ENCODE measurements around the gene AHCYL1. TPM values are rescaled to one million over a fixed set of nuclear protein-coding genes. Genes with fewer than 3 reads are reported as not detected.

Gene AHCYL1
- polyA plus RNA-seq, 3 donors, result 104 to 123 (median 117) TPM

DNA sequence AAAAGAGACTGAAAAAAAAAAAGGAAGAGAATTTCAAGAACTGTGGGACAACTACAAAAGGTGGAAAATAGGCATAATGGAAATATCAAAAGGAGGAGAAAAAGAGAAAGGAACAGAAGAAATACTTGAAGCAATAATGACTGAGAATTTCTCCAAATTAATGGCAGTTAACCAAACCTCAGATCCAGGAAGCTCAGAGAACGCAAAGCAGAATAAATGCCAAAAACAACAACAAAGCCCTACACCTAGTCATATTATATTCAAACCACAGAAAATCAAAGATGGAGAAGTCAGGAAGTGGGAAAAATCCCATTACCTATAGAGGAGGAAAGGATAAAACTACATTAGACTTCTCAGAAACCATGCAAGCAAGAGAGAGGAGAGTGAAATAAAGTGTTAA lies 20.7 kb upstream of the AHCYL1 start:
- DNase-seq (ENCODE audit: extremely low read depth in 1 of 11, low read depth in 9 of 11, low spot score in 4 of 11), result no peak

DNA sequence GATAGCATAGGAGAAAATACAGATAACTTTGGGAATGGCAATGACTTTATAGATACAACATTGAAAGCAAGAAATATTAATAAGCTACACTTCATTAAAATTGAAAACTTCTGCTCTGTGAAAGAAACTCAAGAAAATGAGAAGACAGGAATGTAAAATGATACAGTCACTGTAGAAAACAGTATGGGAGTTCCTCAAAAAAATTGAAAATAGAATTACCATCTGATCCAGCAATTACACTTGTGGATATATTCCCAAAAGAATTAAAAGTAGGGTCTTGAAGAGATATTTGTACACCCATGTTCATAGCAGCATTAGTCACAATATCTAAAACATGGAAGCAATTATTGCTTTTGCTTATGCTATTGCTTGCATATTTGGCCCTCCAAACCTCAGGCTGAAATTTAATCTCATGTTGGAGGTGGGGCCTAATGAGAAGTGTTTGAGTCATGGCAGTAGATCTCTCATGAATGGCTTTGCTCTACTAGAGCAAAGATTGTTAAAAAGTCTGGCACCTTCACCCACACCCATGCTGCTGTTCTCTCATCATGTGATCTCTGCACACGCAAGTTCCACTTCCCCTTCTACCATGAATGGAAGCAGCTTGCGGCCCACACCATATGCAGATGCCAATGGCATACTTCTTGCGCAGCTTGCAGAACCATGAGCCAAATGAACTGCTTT lies 15.3 kb upstream of the AHCYL1 start:
- no peak for DNase-seq (ENCODE audit: extremely low read depth in 1 of 11, low read depth in 9 of 11, low spot score in 4 of 11)

DNA sequence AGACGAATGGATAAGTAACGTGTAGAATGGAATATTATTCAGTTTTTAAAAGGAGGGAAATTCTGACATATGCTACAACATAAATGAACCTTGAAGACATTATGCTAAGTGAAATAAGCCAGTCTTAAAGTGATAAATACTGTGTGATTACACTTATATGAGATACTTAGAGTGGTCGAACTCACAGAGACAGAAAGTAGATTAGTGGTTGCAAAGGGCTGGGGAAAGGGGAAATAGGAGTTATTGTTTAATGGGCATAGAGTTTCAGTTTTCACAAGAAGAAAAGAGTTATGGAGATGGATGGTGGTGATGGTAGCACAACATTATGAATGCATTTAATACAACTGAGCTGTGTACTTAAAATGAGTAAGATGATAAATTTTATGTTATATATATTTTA lies 14.7 kb upstream of the AHCYL1 start:
- DNase-seq (ENCODE audit: extremely low read depth in 1 of 11, low read depth in 9 of 11, low spot score in 4 of 11), result no peak

DNA sequence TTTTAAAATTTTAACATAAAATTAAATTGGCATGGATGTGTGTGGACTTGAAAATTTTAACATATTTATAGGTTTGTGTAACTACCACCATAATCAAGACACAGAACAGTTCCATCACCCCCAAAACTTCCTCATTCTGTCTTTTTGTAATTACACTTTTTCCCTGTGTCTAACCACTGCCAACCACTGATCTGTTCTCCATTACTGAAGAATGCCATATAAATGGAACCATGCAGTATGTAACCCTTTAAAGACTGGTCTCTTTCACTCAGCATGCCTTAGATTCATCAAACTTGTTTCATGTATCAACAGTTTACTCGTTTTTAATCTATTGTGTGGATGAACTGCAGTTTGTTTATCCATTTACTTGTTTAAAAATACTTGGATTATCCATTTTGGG lies 13.0 kb upstream of the AHCYL1 start:
- DNase-seq (ENCODE audit: extremely low read depth in 1 of 11, low read depth in 9 of 11, low spot score in 4 of 11), result no peak

DNA sequence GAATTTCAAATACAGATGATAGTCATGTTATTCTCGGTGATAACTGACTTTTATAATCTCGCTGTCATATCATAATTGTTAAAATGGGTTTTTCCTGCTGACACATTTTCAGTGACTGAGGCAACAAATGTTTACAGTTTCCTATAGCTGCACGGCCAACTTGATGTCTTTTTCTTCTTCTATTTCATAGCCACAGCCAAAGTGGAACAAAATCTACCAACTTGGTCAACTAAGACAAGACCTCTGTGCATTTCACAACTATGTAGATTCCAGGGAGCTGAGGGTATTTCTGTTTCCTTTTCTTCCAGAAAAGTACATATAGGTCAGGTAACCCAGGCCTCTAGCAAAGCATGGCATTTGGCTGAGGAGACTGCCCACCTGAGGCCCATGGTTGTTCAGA lies 10.4 kb upstream of the AHCYL1 start:
- DNase-seq (ENCODE audit: extremely low read depth in 1 of 11, low read depth in 9 of 11, low spot score in 4 of 11), result no peak

DNA sequence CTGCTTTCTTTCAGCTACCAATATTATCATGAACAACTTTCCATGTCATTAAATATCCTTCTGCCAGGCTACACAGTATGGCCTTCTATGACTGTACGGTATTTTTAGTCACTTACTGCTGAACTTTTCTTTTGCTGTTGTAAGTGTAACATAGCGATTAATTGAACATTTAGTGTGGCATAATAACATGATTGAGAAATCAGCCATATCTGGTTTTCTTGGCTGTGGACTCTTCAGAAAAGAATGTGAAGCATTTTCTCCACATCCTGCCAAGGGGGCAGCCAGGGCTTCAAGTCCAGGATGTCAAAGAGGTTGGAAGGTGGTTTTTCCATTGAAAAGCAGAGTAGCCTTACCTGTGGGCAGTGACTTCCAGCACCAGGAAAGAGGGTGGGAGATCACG lies 8.8 kb upstream of the AHCYL1 start:
- no peak for DNase-seq (ENCODE audit: extremely low read depth in 1 of 11, low read depth in 9 of 11, low spot score in 4 of 11)

DNA sequence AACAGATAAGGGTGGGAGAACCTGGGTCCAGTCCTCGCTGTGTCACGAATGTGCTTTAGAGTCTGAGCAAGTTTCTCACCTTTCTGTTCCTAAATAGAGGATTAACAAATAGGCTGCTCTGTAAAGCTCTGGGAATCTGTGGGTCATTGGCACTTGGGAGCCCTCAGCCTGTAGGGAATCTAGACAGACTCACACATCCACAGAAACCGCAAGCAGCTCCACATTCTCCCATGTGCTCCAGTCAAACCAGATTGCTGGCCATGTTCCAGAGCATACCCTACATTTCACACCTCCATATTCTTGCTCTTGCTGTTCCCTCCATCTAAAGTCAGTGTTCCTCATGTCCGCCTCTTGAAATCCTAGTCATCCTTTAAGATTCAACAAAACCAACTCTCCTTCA lies 7.8 kb upstream of the AHCYL1 start:
- DNase-seq (ENCODE audit: extremely low read depth in 1 of 11, low read depth in 9 of 11, low spot score in 4 of 11), result no peak

DNA sequence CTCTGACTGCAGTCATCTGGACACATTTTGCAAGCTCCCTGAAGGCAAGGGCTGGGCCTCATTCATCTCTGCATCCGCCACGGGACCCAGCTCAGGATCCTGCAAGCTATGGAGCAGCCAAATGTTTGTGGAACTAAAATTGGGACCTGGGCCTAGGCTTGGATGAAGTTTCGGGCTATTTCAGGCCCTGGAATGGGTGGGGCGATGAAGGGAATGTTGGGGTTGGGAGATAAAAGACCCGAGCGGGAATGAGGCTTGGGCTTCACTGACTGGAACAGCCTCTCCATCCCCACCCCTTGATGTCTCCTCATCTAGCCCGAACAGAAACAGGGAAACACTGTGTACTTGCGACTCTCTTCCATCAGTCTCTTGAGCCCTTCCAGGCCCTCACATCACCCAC lies 7.3 kb upstream of the AHCYL1 start:
- DNase-seq (ENCODE audit: extremely low read depth in 1 of 11, low read depth in 9 of 11, low spot score in 4 of 11), result no peak

DNA sequence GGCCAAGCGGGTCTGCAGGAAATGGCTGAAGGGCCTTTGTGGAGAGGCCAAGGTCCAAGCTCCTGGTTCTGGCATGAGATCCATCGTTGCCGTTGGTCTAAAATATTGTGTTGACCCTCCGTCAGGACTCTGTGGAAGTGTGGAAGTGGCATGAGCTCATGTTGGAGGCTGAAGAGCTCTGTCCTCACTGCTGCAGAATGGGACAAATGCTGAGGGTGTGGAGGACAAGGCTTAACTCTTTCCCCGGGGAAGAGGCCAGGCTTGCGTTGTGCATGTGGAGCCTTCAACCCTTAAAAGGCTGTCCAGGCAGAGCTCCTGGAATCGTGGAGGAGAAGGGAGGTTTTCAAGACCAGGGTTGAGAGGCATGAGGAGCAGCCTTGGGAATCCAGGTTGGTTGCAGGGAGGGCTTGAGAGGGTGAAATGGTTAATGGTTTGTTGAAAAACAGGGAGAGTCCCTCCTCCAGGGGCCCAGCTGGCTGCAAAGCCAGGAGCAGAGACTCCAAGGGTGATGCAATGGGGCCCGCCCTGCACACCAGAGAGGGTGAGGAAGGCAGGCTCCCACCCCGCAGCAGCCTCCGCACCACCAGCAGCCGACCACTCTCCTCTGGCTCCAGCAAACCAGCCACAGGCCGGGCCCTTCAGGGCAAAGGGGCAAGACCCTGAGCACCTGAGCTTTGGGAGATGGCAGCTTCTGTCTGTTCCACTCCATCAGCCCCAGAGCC lies 6.7 kb upstream of the AHCYL1 start:
- no peak for DNase-seq (ENCODE audit: extremely low read depth in 1 of 11, low read depth in 9 of 11, low spot score in 4 of 11)

DNA sequence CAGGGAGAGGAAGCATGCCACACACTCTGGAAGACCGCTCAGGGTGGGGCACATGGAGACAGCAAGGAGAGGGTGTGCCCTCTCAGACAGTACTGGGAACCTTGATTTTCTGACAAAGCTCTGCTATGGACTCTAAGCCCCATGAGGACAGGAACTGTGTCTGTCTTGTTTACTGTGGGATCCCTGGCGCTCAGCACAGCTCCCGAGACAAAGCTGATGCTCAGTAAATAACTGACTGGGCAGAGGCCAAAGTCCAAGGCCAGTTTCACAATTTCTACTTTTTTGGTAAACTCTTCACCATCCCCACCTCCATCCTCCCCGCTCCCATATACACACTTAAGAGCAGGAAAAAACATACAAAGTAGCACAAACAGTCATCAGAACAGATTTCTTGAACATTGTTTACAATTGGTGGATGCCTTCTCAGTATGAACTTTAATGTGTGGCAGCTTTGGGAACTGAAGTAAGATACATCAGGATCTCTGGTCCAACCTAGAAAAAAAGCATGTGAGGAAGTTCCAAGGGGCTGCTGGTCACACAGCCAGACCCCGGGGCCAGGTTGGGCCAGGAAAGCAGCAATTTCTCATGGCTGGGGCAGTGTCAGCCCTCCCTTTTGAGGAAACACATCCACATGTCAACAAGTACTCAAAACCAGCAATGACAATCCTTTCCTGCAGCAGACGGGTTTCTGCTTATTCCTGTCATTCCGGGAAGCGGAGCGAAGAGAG lies 5.6 kb upstream of the AHCYL1 start:
- DNase-seq (ENCODE audit: extremely low read depth in 1 of 11, low read depth in 9 of 11, low spot score in 4 of 11), result no peak

DNA sequence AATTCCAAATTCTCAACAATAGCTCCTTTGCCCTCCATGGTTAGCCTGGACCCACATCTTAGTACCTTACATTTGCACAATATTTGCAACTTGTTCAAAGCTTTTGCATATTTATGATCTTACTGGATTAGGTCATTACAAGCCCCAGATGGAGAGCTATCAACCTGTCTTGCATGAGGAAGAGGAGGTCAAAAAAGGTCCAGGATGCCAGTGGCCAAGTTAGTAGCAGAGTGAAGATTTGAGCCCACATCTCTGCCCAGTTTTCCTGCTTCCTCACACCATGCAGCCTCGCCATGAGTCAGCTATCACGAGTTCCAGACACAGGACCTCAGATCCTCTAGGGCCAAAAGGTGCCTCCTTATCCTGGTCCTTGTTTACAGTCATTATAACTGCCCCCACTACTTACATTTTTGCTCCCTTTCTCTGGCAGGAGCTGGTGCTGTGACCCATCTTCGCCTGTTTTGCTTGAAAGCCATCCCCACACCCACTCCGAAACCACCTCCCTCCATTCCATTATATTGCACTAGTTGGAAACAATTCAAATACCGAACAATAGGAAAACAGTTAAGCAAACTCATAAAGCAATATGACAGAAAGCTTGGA lies 5.0 kb upstream of the AHCYL1 start:
- DNase-seq (ENCODE audit: extremely low read depth in 1 of 11, low read depth in 9 of 11, low spot score in 4 of 11), result no peak

DNA sequence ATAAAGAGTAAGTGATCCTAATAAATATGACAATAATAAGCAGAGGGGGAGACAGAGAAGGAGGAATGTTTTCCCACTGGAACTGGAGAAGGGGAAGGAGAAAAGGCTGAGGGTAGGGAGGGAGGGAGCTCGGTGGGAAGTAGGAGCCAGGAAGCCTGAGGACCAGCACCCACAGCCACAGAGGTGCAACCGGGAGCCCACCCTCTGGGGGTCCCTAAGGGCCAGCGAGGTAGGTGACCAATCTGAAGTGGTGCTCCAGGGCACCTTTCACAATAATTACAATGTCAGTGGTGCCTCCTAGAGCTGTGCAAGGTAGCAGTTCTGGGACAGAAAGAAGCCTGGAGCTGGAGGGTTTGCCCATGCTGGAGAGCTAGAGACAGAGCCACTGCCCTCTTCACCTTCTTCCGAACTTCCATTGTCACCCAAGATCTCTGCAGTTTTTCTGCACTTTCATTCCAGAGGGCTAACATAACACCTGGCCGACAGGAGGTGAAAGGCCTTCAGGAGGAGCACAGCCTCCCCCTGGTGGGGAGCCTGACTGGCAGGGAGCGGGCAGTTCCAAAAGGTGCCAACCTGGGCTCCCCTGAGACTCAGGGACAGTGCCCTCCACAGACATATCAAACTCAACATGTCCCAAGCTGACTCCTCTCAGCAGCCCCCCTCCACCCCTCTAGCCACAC lies 4.1 kb upstream of the AHCYL1 start:
- no peak for DNase-seq (ENCODE audit: extremely low read depth in 1 of 11, low read depth in 9 of 11, low spot score in 4 of 11)

DNA sequence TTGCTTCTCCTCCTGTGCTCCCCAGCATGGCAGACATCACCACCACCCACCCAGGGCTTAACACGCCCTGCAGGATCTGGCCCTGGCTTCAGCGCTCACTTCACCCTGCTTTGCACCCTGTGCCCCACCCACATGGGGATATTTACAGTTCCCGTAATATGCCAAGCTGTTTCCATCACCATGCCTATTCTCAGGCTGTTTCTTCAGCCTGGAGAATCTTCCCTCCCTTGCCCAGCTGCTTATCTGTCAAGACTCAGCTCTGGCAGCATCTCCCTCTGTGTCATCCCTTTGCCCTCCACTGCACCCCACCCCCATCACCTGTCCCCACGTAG lies 3.6 kb upstream of the AHCYL1 start:
- DNase-seq (ENCODE audit: extremely low read depth in 1 of 11, low read depth in 9 of 11, low spot score in 4 of 11), result no peak

DNA sequence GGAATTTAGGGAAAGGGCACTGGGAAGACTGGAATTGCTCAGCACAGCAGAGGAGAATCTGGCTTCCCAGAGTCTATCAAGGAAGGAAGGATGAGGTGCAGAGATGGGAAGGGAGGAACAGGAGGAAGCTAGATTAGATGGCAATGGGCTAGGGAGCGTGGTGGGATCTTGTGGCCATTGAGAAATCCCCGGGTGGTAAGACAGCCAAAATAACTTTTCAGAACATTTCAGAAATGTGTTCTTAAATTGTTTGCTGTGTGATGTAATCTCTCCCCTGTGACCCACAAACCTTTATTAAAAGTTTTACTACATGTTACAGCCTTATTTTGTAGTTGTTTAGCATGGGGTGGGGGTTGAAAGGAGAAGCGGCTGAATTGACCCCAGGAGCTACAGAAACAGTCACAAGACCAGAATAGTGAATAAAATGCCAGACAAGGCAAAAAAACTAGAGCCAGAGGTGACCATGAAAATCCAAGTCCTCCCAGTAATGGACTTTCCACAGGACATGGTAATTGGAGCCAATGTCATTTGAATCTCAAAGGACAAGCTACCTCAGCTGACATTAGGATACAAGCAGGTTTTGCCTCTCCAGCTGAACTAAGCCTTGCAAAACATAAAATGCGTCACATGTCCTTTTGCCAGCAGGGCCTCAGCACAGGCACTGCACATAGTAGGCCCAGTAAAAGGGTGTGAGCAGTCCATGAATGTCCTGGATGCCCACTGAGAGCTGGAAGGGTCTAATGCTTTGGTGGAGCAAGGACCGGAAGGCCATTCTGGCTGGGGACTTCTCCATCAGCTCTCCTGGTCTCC lies 980 bp upstream of the AHCYL1 start:
- DNase-seq (ENCODE audit: extremely low read depth in 1 of 11, low read depth in 9 of 11, low spot score in 4 of 11), result no peak

DNA sequence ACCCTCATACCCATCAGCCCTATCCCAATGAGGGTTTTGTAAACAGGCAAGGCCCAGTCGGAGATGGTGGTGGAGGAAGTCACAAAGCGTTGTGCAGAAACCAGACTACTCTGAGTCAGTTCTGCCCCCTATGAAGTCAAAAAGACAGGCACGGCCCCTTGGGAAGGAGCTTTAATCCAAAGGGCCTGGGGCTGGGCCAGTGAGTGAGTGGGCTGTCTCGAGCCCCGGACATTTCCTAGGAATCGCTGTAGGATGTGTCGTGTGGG lies 442 bp upstream of the AHCYL1 start:
- no peak for DNase-seq (ENCODE audit: extremely low read depth in 1 of 11, low read depth in 9 of 11, low spot score in 4 of 11)

DNA sequence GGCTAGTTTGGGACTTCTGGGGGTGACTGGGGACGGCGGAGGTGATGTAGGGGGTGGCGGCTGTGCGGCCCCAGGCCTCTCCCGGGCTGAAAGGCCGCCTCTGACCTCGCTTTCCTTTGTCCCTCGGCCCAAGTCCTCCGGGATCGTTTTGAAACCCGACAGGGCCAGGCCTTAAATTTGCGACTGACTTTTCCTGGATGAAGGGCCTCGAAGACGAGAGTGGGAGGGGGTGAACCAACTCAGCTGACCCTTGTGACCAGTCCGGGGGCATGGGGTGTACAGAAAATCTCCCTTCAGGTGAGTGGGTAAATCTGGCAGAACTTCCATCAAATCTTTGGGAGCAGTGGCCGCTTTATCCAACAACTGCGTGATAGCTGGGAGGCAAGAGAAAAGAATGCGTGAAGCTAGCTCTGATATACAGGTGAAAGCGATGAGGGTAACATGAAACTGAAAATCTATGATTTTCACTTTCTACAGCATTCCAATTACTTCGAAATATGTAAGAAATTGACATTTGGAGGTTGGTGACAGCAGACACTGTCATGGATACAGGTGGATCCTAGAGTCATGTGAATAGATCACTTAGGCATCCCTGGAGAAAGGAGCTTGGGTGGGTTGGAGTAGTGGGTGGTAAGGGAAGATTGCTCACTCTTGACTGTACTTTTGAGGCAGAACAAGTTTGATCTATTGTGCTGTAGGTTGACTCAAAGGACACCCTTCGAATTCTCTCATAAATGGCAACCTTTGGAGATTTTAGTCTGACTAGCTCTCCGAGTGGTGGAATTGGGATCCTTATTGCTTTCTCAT lies 885 bp downstream of the AHCYL1 start:
- peak in 3 of 11 donors; percentile 22 to 41 (median 28) for DNase-seq (ENCODE audit: extremely low read depth in 1 of 11, low read depth in 9 of 11, low spot score in 4 of 11)

DNA sequence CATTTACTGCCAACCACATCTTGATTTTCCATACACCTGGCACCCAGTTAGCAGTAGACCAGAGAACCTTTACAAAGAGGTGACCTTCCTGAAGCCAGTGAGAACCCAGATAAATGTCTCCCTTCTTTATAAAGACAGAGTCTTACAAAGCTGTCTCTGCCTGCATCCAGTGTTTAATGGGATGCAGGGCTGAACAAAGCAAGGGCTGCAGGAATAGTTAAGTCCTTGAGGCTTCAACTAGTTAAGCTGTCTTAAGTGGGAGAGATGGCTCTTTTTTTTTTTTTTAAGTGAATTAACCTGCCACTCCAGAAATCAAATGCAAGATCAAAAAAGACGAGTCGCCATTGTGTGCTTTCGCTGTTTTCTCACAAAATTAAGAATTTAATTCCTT lies 1.5 kb downstream of the AHCYL1 start:
- no peak for DNase-seq (ENCODE audit: extremely low read depth in 1 of 11, low read depth in 9 of 11, low spot score in 4 of 11)

DNA sequence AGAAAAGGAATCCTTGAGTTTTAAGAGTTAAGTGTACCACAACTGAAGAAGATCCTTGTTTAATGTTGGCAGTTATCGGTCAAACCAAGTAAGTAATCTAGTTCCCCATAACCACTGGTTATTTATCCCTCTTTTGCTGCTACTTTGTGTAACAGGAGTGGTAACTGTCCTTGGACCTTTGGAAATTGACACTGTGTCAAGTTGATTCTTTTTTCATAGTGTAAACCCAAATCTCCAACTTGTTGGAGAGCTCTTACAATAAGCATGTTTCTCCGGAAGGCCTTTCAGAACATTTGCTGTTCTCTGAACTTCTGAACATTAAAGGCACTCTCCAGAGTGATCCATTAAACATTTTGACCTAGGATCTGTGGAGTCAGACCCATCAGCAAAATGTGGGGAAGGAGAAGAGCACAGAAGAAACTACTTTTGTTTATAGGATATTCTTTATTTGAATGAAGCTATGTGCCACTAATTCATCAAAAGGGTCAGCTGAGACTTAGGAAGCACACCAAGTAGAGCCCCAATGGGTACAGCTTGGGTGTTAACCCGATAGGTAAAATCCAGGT lies 3.9 kb downstream of the AHCYL1 start:
- DNase-seq (ENCODE audit: extremely low read depth in 1 of 11, low read depth in 9 of 11, low spot score in 4 of 11), result no peak
